GM12873 (cell line): ENCODE measurements around the gene UBE2L6.

ENCODE experiments used
- CTCF ChIP-seq: IDR thresholded peaks from 2 replicates; pipeline ENCODE4 v1.5.1; 2012; ENCODE audit warnings: low read depth, mild to moderate bottlenecking, moderate library complexity, low read length, control low read depth; ENCODE audit not compliant: insufficient read depth; ENCODE audit errors: missing control alignments

The UBE2L6 gene

DNA sequence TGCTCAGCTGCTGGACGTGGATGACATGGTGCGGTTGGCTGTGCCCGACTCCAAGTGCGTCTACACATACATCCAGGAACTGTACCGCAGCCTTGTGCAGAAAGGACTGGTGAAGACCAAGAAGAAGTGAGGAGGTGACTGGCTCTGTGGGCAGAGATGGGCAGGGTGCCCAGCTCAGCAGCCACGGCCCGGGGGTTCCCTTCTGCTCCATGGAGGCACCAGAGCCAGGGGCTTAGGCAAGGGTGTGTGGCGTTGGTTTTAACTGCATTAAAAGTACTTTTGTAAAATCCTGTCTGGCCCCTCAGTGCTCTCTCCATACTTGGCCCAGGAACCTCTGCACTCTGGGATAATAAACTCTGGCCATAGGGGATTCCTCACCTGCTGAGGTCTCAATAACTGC lies 17.5 kb downstream of the UBE2L6 start:
- no peak for TF ChIP-seq CTCF

DNA sequence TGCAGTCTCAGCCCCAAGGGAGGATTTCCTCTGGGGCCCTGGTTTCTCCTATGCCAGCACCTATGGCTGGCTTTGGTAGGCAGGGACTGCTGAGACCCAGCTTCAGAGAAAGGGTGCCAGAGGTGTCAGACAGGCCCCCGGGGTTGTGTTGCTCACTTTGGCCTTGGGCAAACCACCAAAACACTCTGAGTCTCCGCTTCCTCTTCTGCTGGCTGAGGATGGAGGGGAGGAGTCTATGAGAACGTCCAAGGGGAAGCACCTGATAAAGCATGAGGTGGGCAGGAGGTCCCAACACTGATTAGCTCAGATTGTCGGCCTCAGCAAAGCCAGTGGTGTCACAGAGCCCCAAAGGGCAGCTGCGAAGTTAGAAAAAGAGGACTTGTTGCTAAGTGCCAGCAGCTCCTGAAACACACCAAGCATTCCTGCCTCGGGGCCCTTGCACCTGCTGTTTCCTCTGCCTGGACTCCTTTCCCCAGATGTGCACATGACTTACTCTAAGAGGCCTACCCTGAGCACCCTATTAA lies 19.6 kb downstream of the UBE2L6 start:
- no peak for TF ChIP-seq CTCF

GRCh38 chr11:57546869-57547475 lies 20.5 kb downstream of the UBE2L6 start:
- no peak for TF ChIP-seq CTCF

DNA sequence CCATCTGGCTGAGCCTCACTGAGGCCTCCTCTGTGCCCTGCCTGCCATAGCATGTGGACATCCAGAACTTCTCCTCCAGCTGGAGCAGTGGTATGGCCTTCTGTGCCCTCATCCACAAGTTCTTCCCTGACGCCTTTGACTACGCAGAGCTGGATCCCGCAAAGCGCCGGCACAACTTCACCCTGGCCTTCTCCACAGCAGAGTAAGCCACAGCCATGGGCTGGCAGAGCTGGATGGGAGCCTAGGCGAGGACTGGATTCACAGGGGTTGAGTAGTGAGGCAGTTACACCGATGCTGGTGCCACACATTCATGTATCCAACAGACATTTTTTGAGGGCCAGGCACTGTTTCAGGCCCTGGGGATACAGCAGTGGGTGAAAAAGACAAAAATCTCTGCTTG lies 21.0 kb downstream of the UBE2L6 start:
- no peak for TF ChIP-seq CTCF

DNA sequence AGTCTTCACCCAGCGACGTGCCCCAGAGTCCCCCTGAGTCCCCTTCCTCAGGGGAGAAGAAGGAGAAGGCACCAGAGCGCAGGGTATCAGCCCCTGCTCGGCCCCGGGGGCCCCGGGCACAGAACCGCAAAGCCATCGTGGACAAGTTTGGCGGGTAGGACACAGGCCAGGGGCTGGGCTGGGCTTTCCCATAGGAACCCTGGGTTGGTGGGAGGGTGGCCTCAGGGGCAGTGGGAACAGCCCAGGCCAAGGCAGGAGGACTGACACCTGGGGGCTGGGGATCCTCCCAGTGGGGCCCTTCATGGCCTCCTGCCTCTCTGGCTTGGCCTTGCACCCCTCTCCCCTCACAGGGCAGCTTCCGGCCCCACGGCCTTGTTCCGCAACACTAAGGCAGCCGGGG lies 21.6 kb downstream of the UBE2L6 start:
- no peak for TF ChIP-seq CTCF

DNA sequence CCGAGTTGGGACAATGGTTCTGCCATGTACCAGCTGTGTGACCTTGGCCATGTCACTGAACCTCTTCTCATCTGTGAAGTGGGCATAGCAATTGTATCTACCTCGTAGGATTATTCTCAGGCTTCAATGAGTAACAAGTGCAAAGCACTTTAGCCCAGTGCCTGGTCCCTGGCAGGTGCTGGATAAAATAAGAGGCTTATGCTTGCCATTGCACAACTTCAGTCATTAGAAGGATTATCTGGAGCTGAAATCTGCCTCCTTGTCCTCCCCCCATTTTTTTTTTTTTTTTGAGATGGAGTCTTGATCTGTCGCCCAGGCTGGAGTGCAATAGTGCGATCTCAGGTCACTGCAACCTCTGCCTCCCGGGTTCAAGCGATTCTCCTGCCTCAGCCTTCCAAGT lies 22.9 kb downstream of the UBE2L6 start:
- no peak for TF ChIP-seq CTCF

DNA sequence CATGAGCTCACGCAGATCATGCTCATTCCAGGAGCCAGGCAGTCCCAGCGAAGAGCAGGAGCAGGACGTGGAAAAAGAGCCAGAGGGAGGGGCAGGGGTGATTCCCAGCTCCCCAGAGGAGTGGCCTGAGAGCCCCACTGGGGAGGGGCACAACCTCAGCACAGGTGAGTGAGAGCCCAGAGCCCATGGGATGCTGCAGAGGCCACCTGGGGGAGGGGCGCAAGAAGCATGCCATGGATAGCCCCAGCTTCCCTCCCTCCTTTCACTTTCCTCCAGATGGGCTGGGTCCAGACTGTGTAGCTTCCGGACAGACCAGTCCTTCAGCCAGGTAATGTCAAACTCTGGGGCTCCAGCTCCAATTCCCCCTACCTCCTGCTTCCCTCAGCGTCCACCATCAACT lies 23.9 kb downstream of the UBE2L6 start:
- no peak for TF ChIP-seq CTCF

GRCh38 chr11:57542582-57542981 lies 24.9 kb downstream of the UBE2L6 start:
- no peak for TF ChIP-seq CTCF
